Thoracic aorta (tissue), 2 donors: ENCODE measurements around the gene MED17. TPM values are rescaled to one million over a fixed set of nuclear protein-coding genes. Genes with fewer than 3 reads are reported as not detected.

Experiments used
- ATAC-seq: fragments of 150-250 bp; one replicate; pipeline ENCODE4 v1.8.0; 2017; ENCODE audit warnings: low read depth; ENCODE audit not compliant: insufficient number of reproducible peaks, low FRiP score
- DNase-seq: peaks from one replicate; pipeline ENCODE4 v3.0.0-alpha.2; 2020; ENCODE audit warnings: low spot score
- H3K27ac ChIP-seq, 2 donors: fragments of 200-600 bp; sonication (generic); 1 replicate in 1 of 2; 2 replicates in 1 of 2; pipeline ENCODE4 v1.5.1; 2016; ENCODE audit warnings: mild to moderate bottlenecking in 2 of 2, moderate library complexity in 2 of 2
- H3K27me3 ChIP-seq: fragments of 200-600 bp; sonication (generic); replicated peaks from 2 replicates; pipeline ENCODE4 v1.6.0; 2016; ENCODE audit warnings: mild to moderate bottlenecking; ENCODE audit not compliant: insufficient read depth
- H3K36me3 ChIP-seq: fragments of 200-600 bp; sonication (generic); one replicate; pipeline ENCODE4 v1.5.1; 2016
- H3K4me1 ChIP-seq, 2 donors: fragments of 200-600 bp; sonication (generic); 1 replicate in 1 of 2; 2 replicates in 1 of 2; pipeline versions ENCODE4 v1.5.1 to v1.6.0; 2016; ENCODE audit warnings: low read depth in 2 of 2, mild to moderate bottlenecking in 1 of 2; ENCODE audit not compliant: control insufficient read depth in 1 of 2
- H3K4me3 ChIP-seq: fragments of 200-600 bp; sonication (generic); 2 replicates; pipeline ENCODE4 v1.5.1; 2016; ENCODE audit warnings: mild to moderate bottlenecking
- H3K9me3 ChIP-seq: fragments of 200-600 bp; sonication (generic); 2 replicates; pipeline ENCODE4 v1.5.1; 2016
- total RNA-seq, 2 donors: library from RNA; depleted of rRNA; stranded (reverse); fragments of >200 nt; gene quantifications; one replicate each; pipeline versions ENCODE4 v1.1.0 to v1.2.3, GENCODE V29; 2016
- TF ChIP-seq, protein P1 (sequence below): fragments of 200-600 bp; sonication (generic); IDR thresholded peaks from one replicate; pipeline ENCODE4 v1.5.1; 2019; ENCODE audit warnings: antibody characterized with exemption

The MED17 gene
- total RNA-seq, 2 donors from 2014 or later: 12.3 to 32.7 TPM

- Histone ChIP-seq H3K36me3 (no peaks in the 10 kb centered on the region), H3K4me3 (no peak overlapping the region), H3K27ac (no peak overlapping the region), H3K9me3 (no peaks in the 10 kb centered on the region), H3K4me1 (peaks cover 3 to 14% of the 10 kb centered on the region in 2 donors), H3K27me3 (no peaks in the 10 kb centered on the region)
- DNase-seq: no peak
- TF ChIP-seq, protein P1, sequence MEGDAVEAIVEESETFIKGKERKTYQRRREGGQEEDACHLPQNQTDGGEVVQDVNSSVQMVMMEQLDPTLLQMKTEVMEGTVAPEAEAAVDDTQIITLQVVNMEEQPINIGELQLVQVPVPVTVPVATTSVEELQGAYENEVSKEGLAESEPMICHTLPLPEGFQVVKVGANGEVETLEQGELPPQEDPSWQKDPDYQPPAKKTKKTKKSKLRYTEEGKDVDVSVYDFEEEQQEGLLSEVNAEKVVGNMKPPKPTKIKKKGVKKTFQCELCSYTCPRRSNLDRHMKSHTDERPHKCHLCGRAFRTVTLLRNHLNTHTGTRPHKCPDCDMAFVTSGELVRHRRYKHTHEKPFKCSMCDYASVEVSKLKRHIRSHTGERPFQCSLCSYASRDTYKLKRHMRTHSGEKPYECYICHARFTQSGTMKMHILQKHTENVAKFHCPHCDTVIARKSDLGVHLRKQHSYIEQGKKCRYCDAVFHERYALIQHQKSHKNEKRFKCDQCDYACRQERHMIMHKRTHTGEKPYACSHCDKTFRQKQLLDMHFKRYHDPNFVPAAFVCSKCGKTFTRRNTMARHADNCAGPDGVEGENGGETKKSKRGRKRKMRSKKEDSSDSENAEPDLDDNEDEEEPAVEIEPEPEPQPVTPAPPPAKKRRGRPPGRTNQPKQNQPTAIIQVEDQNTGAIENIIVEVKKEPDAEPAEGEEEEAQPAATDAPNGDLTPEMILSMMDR: no peak
- no peak for ATAC-seq
Observed at GRCh38 chr11:93858121-93858775, 74.2 kb downstream of the MED17 start.

- DNase-seq (no peak), ATAC-seq (no peak)
- Histone ChIP-seq H3K4me3 (no peak overlapping the region), H3K27me3 (no peaks in the 10 kb centered on the region), H3K27ac (no peak overlapping the region), H3K9me3 (no peaks in the 10 kb centered on the region), H3K36me3 (no peaks in the 10 kb centered on the region), H3K4me1 (peaks cover 3 to 14% of the 10 kb centered on the region in 2 donors)
- TF ChIP-seq, protein P1: no peak
Observed at GRCh38 chr11:93861808-93862207, 77.7 kb downstream of the MED17 start.

Other genes starting within 250 kb of the MED17 start
- gene SMCO4, start 240.9 kb upstream of the MED17 start, total RNA-seq: 10 to 100 TPM in 1 of 2 donors, 1 to 10 TPM in 1; 9.7 to 80.1 TPM
- gene CEP295, start 122.6 kb upstream of the MED17 start, total RNA-seq: 10 to 100 TPM; 18.7 to 23.4 TPM
- 100 to 1,000 TPM in 1 of 2 donors, 10 to 100 TPM in 1; 99.4 to 231 TPM for gene TAF1D, start 42.8 kb upstream of the MED17 start, total RNA-seq
- 10 to 100 TPM; 20.2 to 32.0 TPM for gene C11orf54, start 42.6 kb upstream of the MED17 start, total RNA-seq
- not detected for gene VSTM5, start 66.3 kb downstream of the MED17 start, total RNA-seq
- gene HEPHL1, start 237.1 kb downstream of the MED17 start, total RNA-seq: not detected